HG03575 (cell line): ENCODE results near the gene SNRNP35.
"Not testable (repeated sequence)": the region's sequence is repeated elsewhere in the genome, so short reads cannot be mapped to it uniquely, and the experiment has no call there.

Experiments used
- ATAC-seq: cut with Tn5 transposase; IDR thresholded peaks from one replicate; pipeline ENCODE4 v1.9.1; 2021; ENCODE audit not compliant: unreplicated experiment, insufficient number of reproducible peaks, low FRiP score; ENCODE audit errors: extremely low read depth

The SNRNP35 gene

DNA sequence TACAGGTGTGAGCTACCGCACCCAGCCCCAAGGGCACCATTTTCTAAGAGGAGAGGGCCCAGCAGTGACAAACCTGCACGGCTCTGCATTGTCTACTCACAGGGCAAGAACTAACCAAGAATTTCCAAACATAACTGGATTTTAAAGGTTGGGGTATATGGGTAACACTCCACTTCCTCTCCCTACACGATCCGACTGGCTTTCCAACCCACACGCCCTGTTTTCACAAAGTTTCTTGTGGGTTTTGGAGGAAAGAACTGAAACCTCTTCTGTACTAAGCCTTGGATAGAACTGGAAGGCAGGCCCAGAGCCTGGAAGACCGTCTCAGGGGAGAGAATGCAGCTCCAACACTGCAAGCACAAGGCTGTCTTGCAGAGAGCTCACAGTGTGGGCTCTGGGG, 24.9 kb downstream of the SNRNP35 start:
- no peak for ATAC-seq

DNA sequence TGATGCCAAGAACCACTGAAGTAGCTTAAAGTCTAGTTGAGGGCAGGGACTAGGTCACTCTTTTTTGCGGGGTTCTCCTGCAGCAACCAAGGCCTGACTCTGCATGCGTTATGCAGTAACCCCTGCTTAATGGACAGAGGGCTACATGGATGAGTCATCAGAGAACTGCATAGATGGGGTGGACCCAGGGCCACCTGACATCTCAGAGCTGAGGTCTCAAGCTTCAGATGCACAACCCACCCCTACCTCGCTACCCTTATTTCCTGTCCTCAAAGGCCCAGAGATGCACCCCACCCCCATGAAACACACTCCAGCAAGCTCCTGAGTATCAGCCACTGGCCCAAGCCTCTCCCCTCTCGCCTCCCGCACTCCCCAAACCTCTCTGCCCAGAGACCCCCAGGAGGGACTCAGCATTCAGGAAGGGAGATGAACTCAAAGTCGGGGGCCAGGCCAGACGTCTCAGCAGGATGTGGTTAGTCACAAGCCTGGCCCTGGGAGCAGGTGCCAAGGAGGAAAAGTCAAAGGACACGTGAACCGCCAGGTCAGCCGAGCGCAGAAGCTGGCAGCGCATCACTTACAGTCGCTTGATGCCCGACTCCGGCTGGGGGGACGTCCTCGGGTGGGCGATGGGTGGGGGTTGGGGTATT, 25.8 kb downstream of the SNRNP35 start:
- no peak for ATAC-seq

DNA sequence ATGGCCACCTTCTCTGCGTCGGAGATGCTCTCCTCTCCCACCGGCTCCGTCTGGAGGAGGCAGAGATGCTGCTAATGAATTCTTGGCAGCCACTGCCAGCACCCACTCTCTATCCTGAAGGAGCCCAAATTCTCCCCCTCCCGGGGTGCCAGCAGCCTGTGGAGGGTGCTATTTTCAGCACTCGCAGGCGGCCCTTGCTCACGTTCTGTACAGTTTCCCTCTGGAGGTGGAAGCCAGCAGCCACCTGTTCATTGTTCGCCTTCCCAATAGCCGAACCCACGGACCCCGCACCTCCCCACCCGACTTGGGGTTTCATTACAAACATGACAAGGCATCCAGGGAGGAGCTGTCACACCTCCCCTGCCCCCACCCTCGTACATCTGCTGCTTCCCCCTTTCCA, 27.8 kb downstream of the SNRNP35 start:
- ATAC-seq, result no peak

DNA sequence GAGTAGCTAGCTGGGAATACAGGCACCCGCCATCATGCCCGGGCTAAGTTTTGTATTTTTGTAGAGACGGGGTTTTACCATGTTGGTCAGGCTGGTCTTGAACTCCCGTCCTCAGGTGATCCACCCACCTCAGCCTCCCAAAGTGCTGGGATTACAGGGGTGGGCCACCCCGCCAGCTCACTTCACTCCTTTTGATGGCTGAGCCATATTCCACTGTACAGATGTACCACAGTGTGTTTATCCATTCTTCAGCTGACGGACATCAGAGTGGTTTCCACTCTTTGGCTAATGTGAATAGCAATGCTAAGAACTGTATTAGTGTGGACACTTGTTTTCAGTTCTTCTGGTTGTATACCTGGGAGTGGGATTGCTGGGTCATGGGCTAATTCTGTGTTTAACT, 29.5 kb downstream of the SNRNP35 start:
- no peak for ATAC-seq

DNA sequence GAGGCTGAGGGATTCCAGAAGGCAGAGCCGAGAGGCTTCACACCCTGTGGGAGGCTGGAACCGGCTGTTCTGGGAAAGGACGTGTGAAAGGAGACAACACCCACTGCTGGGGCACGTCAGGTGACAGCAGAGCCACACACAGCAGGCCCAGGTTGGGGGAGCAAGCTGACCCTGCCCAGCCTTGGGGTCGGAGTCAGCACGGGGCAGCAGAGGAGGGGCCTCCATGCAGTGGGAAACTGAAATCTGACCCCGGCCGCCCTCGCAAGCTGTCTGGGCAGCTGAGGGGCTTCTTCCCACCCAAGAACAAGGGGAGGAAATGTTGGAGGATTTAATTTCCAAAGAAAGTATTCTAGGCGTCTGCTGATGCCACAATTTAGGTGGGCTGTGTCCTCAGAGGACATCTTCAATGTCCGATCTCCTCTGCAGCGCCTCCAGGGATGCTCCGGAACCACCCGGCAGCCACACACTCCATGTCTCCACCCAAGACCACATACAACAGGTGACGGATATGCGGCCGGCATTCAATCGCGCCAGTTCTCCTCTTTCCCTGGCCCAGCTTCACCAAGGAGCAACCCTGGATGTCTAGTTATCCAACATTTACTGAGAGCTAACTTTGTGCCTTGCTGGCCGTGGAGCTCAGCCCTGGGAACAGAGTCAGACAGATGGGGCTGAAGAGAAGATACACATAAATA, 30.7 kb downstream of the SNRNP35 start:
- ATAC-seq, result no peak

DNA sequence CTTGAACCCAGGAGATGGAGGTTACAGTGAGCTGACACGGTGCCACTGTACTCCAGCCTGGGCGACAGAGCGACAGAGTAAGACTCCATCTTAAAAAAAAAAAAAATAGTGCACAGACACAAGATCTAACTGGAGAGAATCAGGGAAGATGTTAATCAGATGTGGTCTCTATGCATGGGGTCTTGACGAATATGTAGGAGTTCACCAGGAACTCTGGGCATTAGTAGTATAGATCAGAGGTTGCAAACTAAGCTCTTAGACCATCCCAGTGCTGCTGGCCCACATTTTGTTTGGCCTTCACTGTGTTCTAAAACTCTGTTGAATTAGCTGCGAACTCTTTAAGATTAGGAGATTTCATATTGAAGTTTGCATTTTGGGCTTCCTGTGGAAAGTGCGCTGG, 31.6 kb downstream of the SNRNP35 start:
- ATAC-seq, result no peak

DNA sequence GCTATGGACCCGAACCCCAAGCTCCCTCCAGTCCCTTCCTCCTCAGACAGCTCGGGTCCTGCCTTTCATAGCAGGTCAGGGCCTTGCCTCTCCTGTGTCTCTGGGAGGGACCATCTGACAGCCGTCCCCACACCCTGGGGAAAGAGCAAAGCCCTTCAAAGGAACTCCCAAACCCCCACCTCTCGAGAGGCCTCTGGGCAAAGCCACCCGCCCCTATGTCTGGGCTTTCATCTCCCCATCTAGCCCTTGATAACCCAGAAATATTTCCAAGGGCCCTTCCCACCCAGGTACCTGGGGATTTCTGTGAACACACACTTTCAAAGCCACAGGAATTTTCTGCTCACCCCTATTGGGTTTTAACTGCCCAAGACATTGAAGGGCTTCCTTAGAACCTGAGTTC, 32.1 kb downstream of the SNRNP35 start:
- no peak for ATAC-seq

DNA sequence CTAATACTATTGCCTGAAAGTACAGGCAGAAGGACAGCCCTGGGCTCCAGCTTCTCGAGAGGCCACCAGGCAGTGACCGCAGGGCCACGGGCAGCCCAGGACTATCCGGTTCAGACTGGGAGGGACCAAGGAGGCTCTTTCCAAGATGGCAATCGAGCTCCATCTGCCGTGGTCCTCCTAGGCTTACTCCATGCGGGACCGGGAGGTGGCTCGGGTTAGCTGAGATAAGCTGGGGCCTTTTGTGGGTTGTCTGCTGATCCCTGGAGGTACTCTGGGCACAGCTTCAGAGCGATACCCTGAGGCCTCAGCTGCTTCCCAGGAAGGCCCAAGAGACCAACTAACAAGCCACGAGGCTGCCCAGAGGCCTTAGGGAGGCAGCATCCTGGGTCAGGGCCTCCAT, 33.1 kb downstream of the SNRNP35 start:
- ATAC-seq, result no peak

DNA sequence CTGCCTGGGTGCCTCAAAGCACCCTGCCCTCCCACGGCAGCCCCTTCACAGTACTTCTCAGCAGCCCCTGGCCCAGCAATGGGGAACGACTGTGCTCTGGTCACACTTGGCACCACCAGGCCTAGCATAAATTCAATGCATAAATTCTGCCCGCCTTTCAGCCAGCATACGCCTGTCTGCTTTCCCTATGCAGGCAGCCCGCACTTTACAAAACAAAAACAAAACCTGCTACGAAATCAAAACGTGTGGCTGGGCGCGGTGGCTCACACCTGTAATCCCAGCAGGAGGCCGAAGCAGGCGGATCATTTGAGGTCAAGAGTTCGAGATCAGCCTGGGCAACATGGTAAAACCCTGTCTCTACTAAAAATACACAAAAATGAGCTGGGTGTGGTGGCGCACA, 33.5 kb downstream of the SNRNP35 start:
- ATAC-seq, result no peak

DNA sequence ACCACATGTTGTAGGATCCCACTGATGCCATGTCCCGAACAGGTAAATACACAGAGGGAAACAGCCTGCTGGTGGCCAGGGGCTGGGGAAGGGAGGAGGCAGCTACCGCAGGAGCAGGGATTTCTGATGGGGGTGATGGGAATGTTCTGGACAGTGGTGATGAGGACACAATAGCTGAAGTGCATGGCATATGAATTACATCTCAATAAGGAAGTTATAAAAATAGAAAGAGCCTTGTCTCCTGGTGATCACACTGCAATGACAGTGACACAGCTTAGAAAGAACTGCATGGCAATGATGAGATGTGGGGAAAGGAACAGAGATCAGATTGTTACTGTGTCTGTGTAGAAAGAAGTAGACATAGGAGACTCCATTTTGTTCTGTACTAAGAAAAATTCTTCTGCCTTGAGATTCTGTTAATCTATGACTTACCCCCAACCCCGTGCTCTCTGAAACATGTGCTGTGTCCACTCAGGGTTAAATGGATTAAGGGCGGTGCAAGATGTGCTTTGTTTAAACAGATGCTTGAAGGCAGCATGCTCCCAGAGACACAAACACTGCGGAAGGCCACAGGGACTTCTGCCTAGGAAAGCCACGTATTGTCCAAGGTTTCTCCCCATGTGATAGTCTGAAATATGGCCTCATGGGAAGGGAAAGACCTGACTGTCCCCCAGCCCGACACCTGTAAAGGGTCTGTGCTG, 34.5 kb downstream of the SNRNP35 start:
- not testable (repeated sequence) for ATAC-seq

DNA sequence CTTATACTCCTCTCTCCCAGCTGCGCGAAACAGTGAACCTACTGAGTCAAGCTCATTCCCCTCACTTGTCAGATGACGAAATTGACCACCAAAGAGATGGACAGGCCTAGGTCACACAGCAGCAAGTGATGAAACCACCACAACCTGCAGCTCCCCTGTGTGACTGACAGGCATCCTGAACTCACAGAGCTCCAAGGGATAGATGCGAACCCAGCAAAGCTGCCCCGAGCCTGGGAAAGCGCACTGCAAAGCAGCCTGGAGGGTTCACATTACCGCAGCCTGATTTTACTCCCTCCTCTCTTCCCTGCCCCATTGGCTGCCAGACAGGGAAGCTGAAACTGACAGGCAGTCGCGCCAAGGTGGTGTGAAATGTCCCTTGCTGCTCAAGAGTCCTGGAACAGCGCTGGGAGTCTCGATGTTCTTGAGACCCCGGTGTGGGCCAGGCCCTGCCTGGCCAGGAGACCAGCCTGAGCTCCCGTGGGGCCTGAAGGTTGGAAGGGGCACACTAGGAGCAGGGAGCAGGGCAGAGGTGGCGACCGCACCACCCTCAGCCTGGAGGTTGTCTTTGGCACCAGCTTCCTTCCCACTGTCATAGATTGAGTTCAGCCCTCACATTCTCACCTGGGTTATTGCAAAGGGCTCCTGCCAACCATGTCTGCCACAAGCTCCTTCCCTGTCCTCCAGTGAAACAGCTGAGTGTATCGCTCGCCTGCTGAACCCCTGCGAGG, 36.3 kb downstream of the SNRNP35 start:
- ATAC-seq, result no peak

DNA sequence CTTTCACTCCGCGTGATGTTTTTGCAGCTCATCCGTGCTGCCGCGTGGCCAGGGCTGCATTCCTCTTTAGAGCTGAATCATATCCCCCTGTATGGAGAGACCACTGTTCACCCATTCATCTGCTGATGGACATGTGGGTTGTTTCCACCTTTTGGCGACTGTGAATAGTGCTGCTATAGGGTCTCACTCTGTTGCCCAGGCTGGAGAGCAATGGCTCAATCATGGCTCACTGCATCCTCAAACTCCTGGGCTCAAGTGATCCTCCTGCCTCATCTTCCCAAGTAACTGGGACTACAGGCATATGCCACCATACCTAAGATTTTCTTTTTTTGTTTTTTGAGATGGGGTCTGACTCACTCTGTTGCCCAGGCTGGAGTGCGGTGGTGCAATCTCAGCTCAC, 39.1 kb downstream of the SNRNP35 start:
- ATAC-seq, result no peak

DNA sequence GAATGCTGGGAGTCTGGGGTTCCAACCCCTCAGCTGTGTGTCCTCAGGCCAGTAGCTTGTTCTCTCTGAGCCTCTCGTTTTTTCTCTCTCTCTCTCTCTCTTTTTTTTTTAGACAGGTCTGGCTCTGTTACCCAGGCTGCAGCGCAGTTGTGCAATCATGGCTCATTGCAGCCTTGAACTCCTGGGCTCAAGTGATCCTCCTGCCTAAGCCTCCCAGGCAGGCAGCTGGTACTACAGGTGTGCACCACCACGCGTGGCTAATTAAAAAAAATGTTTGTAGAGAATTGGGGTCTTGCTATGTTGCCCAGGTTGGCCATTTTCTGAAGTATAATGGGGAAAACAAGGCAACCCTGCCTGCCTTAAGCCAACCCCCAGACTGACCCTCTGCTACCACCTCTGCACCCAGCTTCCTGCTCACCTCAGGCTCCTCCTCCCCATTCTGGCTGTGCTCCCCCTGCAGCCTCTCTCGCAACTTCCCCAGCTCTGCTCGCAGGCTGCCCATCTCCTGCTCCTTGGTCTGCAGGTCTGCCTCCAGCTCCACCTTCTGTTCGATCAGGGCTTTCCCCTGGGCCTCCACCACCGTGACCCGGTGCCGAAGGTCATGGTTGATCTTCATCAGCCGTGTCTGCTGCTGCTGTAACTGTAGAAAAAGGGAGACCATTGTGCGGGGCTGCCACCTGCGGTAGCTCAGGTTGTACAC, 40.3 kb downstream of the SNRNP35 start:
- no peak for ATAC-seq

DNA sequence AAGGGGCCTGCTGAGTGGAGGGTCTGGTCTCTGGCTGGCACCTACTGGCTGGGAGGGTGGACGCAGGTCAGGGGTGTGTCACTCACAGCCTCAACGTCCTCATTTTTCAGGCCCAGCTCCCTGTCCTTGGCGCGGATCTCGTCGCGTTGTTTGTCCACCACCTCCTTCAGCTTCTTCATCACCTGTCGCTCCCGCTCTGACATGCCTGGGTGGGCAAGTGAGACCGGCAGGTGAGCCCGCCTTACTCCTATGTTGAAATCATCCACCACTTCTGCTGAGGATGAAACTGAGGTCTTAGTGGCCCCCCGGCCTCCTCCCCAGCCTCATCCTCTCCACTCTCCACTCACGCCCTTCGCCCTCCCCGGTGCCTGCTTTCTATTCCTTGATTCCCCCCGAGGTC, 41.4 kb downstream of the SNRNP35 start:
- no peak for ATAC-seq

DNA sequence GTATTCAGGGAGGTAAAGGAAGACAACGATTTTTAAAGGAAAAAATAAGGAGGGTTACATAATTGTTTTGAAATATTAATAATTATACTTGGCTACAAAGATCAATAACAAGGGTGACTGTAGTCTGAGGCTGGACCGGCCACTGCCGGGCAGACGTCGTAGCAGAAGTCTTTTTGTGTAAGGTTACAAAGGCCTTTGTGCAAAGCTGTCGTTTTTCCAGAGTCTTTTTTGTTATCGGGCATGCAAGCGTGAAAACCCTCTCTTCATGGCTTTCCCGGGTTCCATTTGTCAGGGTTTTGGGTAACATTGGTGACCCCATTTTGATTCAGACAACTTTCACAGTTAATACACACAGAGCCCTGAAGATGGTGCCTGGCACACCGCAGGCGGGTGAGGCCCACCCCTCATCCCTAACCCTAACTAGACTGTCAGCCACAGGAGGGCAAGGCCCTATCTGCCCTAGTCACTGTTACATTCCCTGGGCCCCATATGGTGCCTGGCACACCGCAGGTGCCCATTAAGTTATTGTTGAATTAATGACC, 44.3 kb downstream of the SNRNP35 start:
- ATAC-seq, result no peak

DNA sequence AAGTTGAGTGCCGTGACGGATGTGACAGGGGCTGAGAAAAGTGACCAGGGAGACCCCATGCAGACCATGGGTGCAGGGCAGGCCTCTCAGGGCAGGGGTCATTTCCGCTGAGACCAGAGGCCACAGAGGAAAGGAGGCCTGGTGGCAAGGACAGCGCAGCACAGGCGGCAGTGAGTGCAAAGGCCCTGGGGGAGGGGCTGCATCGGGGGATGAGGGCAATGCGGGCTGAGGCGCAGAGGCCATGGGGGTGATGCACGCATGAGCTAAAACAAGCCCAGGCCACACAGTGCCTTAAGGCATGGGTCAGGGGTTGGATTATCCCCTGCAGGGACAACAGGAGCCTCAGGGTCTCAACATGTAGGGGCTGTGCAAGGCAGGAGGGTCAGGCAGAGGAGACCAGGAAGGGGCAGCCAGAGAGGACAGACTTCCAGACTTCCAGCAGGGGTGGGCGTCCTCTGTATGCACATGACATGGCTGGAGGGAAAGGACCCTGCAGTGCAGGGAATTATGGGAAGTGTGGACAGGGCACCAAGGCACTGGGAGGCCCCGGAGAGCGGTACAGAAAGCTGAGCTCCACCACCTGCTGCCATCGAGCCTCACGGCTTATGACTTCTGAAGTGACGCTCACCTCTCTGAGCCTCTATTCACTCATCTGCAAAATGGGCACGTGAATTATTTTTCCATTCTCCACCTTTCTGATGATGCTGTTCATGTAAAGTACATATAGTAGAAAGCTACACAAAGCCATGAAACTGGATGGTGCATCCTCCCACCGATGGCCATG, 48.3 kb downstream of the SNRNP35 start:
- ATAC-seq, result no peak

DNA sequence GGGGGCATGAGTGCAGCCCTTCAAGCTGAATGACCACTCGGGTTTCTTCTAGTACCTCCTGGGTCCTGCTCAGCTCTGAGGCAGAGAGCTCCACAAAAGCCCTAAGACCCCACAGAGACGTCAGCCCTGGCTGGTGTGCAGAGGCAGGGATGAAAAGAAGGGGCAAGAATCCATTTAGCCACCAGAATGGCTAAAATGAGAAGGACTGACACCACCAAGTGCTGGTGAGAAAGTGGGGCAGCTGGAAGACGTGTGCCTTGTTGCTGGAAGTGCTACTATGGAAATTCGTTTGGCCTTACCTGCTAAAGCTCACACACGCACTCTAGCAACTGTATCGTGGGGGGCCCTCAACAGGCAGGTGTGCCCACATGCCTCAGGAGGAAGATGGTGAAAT, 48.9 kb downstream of the SNRNP35 start:
- no peak for ATAC-seq
